Mesothelial cell of epicardium (in vitro differentiated cells): ENCODE measurements around the gene SLC16A12. TPM values are rescaled to one million over a fixed set of nuclear protein-coding genes. Genes with fewer than 3 reads are reported as not detected.

ENCODE experiments used
- DNase-seq, 2 experiments: peaks; one replicate each; pipeline ENCODE4 v3.0.0; 2021; ENCODE audit warnings: low spot score in 2 of 2; ENCODE audit not compliant: unreplicated experiment in 2 of 2
- H3K27ac Mint-ChIP-seq: 2 replicates; pipeline ENCODE4 v1.8.0; 2021; ENCODE audit warnings: mixed read lengths
- H3K27me3 Mint-ChIP-seq: 2 replicates; pipeline ENCODE4 v1.8.0; 2021; ENCODE audit warnings: low read depth, mixed read lengths
- H3K36me3 Mint-ChIP-seq: 2 replicates; pipeline ENCODE4 v1.8.0; 2021; ENCODE audit warnings: mixed read lengths
- H3K4me1 Mint-ChIP-seq: 2 replicates; pipeline ENCODE4 v1.8.0; 2021; ENCODE audit warnings: mixed read lengths
- H3K4me3 Mint-ChIP-seq: 2 replicates; pipeline ENCODE4 v1.8.0; 2021; ENCODE audit warnings: mild to moderate bottlenecking, moderate library complexity, mixed read lengths
- H3K9me3 Mint-ChIP-seq: 2 replicates; pipeline ENCODE4 v1.8.0; 2021; ENCODE audit warnings: mixed read lengths
- CTCF ChIP-seq: fragments of 200-600 bp; sonication (generic); IDR thresholded peaks from one replicate; pipeline ENCODE4 v1.5.0; 2021; ENCODE audit warnings: antibody characterized with exemption; ENCODE audit not compliant: unreplicated experiment
- total RNA-seq: library from RNA; stranded (reverse); gene quantifications from 3 replicates; pipeline ENCODE4 v1.2.1, GENCODE V29; 2021

Gene SLC16A12
- total RNA-seq, 1 donor from 2014 or later: 3.0 TPM

- Mint-ChIP-seq H3K9me3 (peaks cover 4% of the 10 kb centered on the region), H3K27ac (no peak overlapping the region), H3K36me3 (no peaks in the 10 kb centered on the region), H3K4me1 (no peaks in the 10 kb centered on the region), H3K4me3 (no peak overlapping the region), H3K27me3 (no peaks in the 10 kb centered on the region)
- DNase-seq: no peak
- no peak for TF ChIP-seq CTCF
These were observed 19.0 kb upstream of the SLC16A12 start for GRCh38 chr10:89554433-89554832.

GRCh38 chr10:89553064-89553734 is 17.8 kb upstream of the SLC16A12 start:
- peaks cover 4% of the 10 kb centered on the region for H3K9me3 Mint-ChIP-seq
- DNase-seq: no peak
- TF ChIP-seq CTCF: no peak
- no peaks in the 10 kb centered on the region for H3K36me3 Mint-ChIP-seq
- no peak overlapping the region for H3K4me3 Mint-ChIP-seq
- peak overlapping the region; percentile 0 for H3K27ac Mint-ChIP-seq
- H3K27me3 Mint-ChIP-seq: no peaks in the 10 kb centered on the region
- H3K4me1 Mint-ChIP-seq: peaks cover 7% of the 10 kb centered on the region

- no peak for DNase-seq
- TF ChIP-seq CTCF: no peak
- Mint-ChIP-seq H3K4me1 (peaks cover 7% of the 10 kb centered on the region), H3K27me3 (no peaks in the 10 kb centered on the region), H3K27ac (no peak overlapping the region), H3K36me3 (no peaks in the 10 kb centered on the region), H3K9me3 (peaks cover 4% of the 10 kb centered on the region), H3K4me3 (no peak overlapping the region)
These were observed 16.8 kb upstream of the SLC16A12 start for GRCh38 chr10:89552213-89552612.

GRCh38 chr10:89550509-89550908 is 15.1 kb upstream of the SLC16A12 start:
- Mint-ChIP-seq H3K27ac (no peak overlapping the region), H3K9me3 (peaks cover 12% of the 10 kb centered on the region), H3K36me3 (no peaks in the 10 kb centered on the region), H3K27me3 (no peaks in the 10 kb centered on the region), H3K4me3 (no peak overlapping the region), H3K4me1 (peaks cover 7% of the 10 kb centered on the region)
- TF ChIP-seq CTCF: no peak
- DNase-seq: no peak

- no peak for DNase-seq
- TF ChIP-seq CTCF: no peak
- H3K36me3 Mint-ChIP-seq: no peaks in the 10 kb centered on the region
- no peaks in the 10 kb centered on the region for H3K27me3 Mint-ChIP-seq
- peaks cover 15% of the 10 kb centered on the region for H3K9me3 Mint-ChIP-seq
- H3K27ac Mint-ChIP-seq: no peak overlapping the region
- peaks cover 7% of the 10 kb centered on the region for H3K4me1 Mint-ChIP-seq
- no peak overlapping the region for H3K4me3 Mint-ChIP-seq
These were observed 14.1 kb upstream of the SLC16A12 start for GRCh38 chr10:89549510-89549909.
